ENCODE measurements around the gene ASPSCR1. TPM values are rescaled to one million over a fixed set of nuclear protein-coding genes. Genes with fewer than 3 reads are reported as not detected.
"Not testable (repeated sequence)": the region's sequence is repeated elsewhere in the genome, so short reads cannot be mapped to it uniquely, and the experiment has no call there.

The ASPSCR1 gene
- total and polyA plus RNA-seq, 2 of the 4 experiments (the other 2 are of a cell fraction): 7.2 to 17.2 TPM

- H4K5ac ChIP-seq (ENCODE audit: low read depth, low read length); H3K27me3 ChIP-seq (ENCODE audit: control insufficient read depth, insufficient read depth, low read length); H3K14ac ChIP-seq (replicated peaks; ENCODE audit: low read depth, low read length); H2AFZ ChIP-seq (replicated peaks; ENCODE audit: low read length, poor library complexity); H4K91ac ChIP-seq (ENCODE audit: insufficient read depth, low read depth, low read length); H3K23ac ChIP-seq (ENCODE audit: low read depth, low read length); H2BK5ac ChIP-seq (ENCODE audit: low read depth, low read length, poor library complexity, severe bottlenecking); H3K4me3 ChIP-seq (ENCODE audit: insufficient read depth, low read depth, low read length); H2BK120ac ChIP-seq (ENCODE audit: low read depth, low read length); DNase-seq; H3K4me1 ChIP-seq (ENCODE audit: control insufficient read depth, insufficient read depth, low read length); intact Hi-C loops (cut with micrococcal nuclease); H3K27ac ChIP-seq (ENCODE audit: insufficient read depth, low read length); CTCF ChIA-PET; H3K4ac ChIP-seq (ENCODE audit: low read depth, low read length); dilution Hi-C loops (cut with HindIII; ENCODE audit: low sequenced_read_pairs, unreplicated experiment); H3K9me1 ChIP-seq (ENCODE audit: insufficient read depth, low read length); ATAC-seq (ENCODE audit: low read depth); H3K18ac ChIP-seq (ENCODE audit: low read depth, low read length); H2AK5ac ChIP-seq (ENCODE audit: low read depth, low read length); H2AK9ac ChIP-seq (replicated peaks; ENCODE audit: low read depth, low read length, poor library complexity); in situ Hi-C loops (cut with MboI; ENCODE audit: low sequenced_read_pairs); H3K4me2 ChIP-seq (ENCODE audit: low read depth, low read length); H4K20me1 ChIP-seq (ENCODE audit: insufficient read depth, low read length); H2BK15ac ChIP-seq (ENCODE audit: low read depth, low read length); BruUV-seq (replicated peaks); H4K8ac ChIP-seq (ENCODE audit: low read depth in 2 of 2, low read length in 2 of 2); H3K9ac ChIP-seq (ENCODE audit: low read depth, low read length); H3K9me3 ChIP-seq (ENCODE audit: control insufficient read depth, insufficient read depth, low read length); H3K56ac ChIP-seq (ENCODE audit: extremely low read depth, insufficient read depth, low read length); H2BK20ac ChIP-seq (ENCODE audit: low read depth, low read length): not testable (repeated sequence)
- WGBS, 2 experiments (ENCODE audit: extremely low coverage in 2 of 2, insufficient read length in 1 of 2): 99% methylated on average over 11 of the region's 12 CpGs; no CpG with 5 or more reads in 1 of the 2 experiments
- peaks cover 10 to 25% of the 10 kb centered on the region in 2 experiments; a peak in 3 of 4 replicates for H3K79me1 ChIP-seq (ENCODE audit: low read depth in 1 of 2, low read length in 2 of 2)
- peaks cover 29% of the 10 kb centered on the region for H3K36me3 ChIP-seq (ENCODE audit: control insufficient read depth, insufficient read depth, low read length)
- POLR2A ChIA-PET (ENCODE audit: unreplicated experiment): interaction anchor here (0.7 kb wide), 1 partner anchor 275 kb away, joined by 5 read pairs; no protein-coding TSS in a partner anchor
Measured at GRCh38 chr17:81981511-81981910, 4.1 kb downstream of the ASPSCR1 start.
